ENCODE measurements around the gene IMPA2. TPM values are rescaled to one million over a fixed set of nuclear protein-coding genes. Genes with fewer than 3 reads are reported as not detected.
"Not testable (repeated sequence)": the region's sequence is repeated elsewhere in the genome, so short reads cannot be mapped to it uniquely, and the experiment has no call there.

The IMPA2 gene
- total and polyA plus RNA-seq, 2 experiments from 2014 or later = 8.1 to 13.0 TPM

DNA sequence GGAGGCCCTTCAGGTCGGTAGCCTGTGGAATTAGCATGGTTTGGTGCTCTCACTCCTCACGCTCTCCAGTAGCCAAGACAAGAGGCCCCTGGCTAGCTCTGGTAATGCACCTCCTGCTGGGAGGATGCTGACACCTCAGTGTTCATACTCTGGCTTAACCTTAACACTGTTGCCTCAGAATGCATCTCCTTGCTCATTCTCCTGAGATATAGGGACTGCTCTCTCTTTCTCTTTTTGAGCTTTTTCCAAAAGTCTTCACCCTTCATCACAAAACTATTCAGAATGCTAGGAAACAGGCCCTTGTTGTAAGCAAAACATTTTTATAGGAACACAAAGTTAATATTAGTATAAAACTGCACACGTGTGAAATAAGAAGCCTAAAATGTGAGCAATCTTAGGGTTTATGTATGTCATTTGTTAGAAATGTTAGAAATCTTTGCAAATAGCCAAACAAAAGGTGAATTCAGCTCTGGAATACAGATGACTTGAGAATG, 17.3 kb upstream of the IMPA2 start:
- Histone ChIP-seq H3K27me3 (replicated peaks; ENCODE audit: insufficient read depth) (no peaks in the 10 kb centered on the region), H3F3A (ENCODE audit: insufficient read depth) (peaks cover 12% of the 10 kb centered on the region), H4K20me1 (ENCODE audit: insufficient read depth) (no peaks in the 10 kb centered on the region), H3K79me2 (ENCODE audit: insufficient read depth) (no peaks in the 10 kb centered on the region), H3K4me3 (no peak overlapping the region), H3K4me1 (ENCODE audit: insufficient read depth) (peaks cover 23% of the 10 kb centered on the region), H2AFZ (peak overlapping the region; percentile 44), H3K9me2 (ENCODE audit: insufficient read depth) (no peaks in the 10 kb centered on the region), H3K36me3 (ENCODE audit: low read depth) (no peaks in the 10 kb centered on the region), H3K4me2 (ENCODE audit: unreplicated experiment) (peak overlapping the region; percentile 27), H3K27ac (peak overlapping the region; percentile 80), H3K9ac (peak overlapping the region; percentile 50), H3K9me3 (ENCODE audit: low read depth) (no peaks in the 10 kb centered on the region)
- TF ChIP-seq EZH2phosphoT487 (IDR thresholded peaks at IDR 0.05; ENCODE audit: insufficient read depth, low read depth) = no peak
- no peak for TF ChIP-seq EZH2 (IDR thresholded peaks at IDR 0.05; ENCODE audit: insufficient read depth, poor library complexity, severe bottlenecking)
- in situ Hi-C loops (cut with MboI) = no loop called here
- peak; percentile 85 for DNase-seq
- WGBS, 2 experiments (ENCODE audit: low coverage in 1 of 2, low lambda C conversion rate in 2 of 2, missing lambda C conversion rate in 2 of 2) = 28 to 31% methylated on average over 3 of the region's 3 CpGs

DNA sequence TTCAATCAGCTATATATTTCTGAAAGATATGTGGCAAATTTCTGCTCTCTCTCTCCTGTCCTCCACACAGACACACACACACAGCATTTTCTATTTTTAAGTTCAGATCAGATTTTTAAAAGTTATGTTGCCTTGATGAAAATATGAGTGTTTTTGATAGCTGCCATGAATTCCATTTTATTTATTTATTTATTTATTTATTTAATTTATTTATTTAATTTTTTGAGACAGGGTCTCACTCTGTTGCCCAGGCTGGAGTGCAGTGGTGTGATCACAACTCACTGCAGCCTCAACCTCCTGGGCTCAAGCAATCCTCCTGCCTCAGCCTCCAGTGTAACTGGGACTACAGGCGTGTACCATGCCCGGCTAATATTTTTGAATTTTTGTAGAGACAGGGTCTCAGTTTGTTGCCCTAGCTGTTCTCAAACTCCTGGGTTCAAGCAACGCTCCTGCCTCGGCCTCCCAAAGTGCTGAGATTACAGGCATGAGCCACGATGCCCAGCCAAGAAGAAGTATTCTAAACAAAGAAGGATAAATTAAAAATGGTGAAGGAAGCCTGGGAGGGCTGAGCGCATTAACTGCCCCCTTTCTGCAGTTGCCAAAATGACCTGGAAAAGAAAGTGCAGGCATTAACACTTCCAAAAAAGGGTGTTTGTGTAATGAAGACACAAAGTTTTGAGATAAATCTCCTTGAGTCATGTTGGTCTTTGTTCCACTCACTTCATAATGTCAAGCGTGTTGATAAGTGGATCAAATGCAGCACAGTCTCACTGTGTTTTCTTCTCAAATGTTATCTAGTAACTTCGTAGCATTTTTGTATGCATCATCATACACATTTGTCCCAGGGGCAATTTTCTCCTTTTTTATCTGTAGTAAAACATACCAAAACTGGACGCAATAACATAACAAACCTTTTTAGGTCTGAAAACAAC, 11.1 kb upstream of the IMPA2 start:
- no peak overlapping the region for H2AFZ ChIP-seq
- no peak for TF ChIP-seq EZH2phosphoT487 (IDR thresholded peaks at IDR 0.05; ENCODE audit: insufficient read depth, low read depth)
- no peak for TF ChIP-seq EZH2 (IDR thresholded peaks at IDR 0.05; ENCODE audit: insufficient read depth, poor library complexity, severe bottlenecking)
- no peak overlapping the region for H3K4me2 ChIP-seq (ENCODE audit: unreplicated experiment)

DNA sequence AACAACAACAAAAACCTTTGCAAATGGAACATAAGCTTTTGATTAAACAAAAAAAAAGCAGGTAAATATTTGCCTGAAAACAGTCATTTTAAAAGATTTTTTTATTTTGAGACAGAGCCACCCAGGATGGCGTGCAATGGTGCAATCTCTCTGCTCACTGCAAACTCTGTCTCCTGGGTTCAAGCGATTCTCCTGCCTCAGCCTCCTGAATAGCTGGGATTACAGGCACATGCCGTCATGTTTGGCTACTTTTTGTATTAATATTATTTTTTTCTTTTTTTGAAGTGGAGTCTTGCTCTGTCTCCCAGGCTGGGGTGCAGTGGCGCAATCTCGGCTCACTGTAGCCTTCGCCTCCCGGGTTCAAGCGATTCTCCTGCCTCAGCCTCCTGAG, 10.5 kb upstream of the IMPA2 start:
- H3K27ac ChIP-seq; H3K27me3 ChIP-seq (replicated peaks; ENCODE audit: insufficient read depth); H3K9me3 ChIP-seq (ENCODE audit: low read depth); H3F3A ChIP-seq (ENCODE audit: insufficient read depth); H3K4me1 ChIP-seq (ENCODE audit: insufficient read depth); H3K9me2 ChIP-seq (ENCODE audit: insufficient read depth); H3K9ac ChIP-seq; H3K4me3 ChIP-seq; H3K36me3 ChIP-seq (ENCODE audit: low read depth); H3K4me2 ChIP-seq (ENCODE audit: unreplicated experiment); H2AFZ ChIP-seq; H3K79me2 ChIP-seq (ENCODE audit: insufficient read depth); H4K20me1 ChIP-seq (ENCODE audit: insufficient read depth); in situ Hi-C loops (cut with MboI); DNase-seq: not testable (repeated sequence)
- WGBS, 2 experiments (ENCODE audit: low coverage in 1 of 2, low lambda C conversion rate in 2 of 2, missing lambda C conversion rate in 2 of 2) = 97 to 98% methylated on average over 8 of the region's 8 CpGs

More for the DNA sequence above, 11.1 kb upstream of the IMPA2 start:
- DNase-seq = no peak
- Histone ChIP-seq H3K4me3 (no peak overlapping the region), H3K9ac (no peak overlapping the region), H3F3A (ENCODE audit: insufficient read depth) (no peaks in the 10 kb centered on the region), H4K20me1 (ENCODE audit: insufficient read depth) (no peaks in the 10 kb centered on the region), H3K36me3 (ENCODE audit: low read depth) (no peaks in the 10 kb centered on the region), H3K79me2 (ENCODE audit: insufficient read depth) (no peaks in the 10 kb centered on the region), H3K27me3 (replicated peaks; ENCODE audit: insufficient read depth) (no peaks in the 10 kb centered on the region), H3K9me2 (ENCODE audit: insufficient read depth) (no peaks in the 10 kb centered on the region), H3K27ac (no peak overlapping the region), H3K4me1 (ENCODE audit: insufficient read depth) (no peaks in the 10 kb centered on the region), H3K9me3 (ENCODE audit: low read depth) (no peaks in the 10 kb centered on the region)
- WGBS, 2 experiments (ENCODE audit: low coverage in 1 of 2, low lambda C conversion rate in 2 of 2, missing lambda C conversion rate in 2 of 2) = 92 to 94% methylated on average over 9 of the region's 9 CpGs
- in situ Hi-C loops (cut with MboI) = no loop called here

DNA sequence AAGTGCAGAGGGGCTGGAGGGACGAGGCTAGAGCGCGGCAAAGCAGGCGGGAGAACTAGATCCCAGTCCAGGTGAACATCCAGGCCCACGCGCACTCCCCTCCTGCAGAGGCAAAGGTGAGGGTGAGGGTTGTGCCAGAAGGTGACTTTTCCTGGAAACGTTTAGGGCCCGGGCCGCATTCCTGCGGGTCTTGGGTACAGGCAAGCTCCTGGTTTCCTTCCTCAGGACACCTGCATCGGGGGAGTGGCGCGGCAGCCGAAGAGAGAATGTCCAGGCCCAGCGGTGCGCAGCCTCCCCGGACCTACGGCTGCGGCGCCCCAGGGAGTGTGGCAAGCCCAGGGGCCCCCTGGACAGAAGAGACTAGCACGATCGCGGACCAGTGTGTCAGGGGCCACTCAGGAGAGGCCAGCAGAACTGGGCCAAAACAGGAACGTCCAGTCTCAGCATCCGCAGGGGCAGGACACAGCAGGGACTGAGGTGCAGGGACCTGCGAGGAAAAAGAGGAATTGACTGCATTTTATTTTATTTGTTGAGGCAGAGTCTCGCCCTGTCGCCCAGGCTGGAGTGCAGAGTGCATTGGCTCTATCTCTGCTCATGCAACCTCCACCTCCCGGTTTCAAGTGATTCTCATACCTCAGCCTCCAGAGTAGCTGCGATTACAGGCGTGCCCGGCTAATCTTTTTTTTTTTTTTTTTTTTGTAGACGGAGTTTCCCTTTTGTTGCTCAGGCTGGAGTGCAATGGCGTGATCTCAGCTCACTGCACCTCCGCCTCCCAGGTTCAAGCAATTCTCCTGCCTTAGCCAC, 8.7 kb upstream of the IMPA2 start:
- no peaks in the 10 kb centered on the region for H3K79me2 ChIP-seq (ENCODE audit: insufficient read depth)
- WGBS, 2 experiments (ENCODE audit: low coverage in 1 of 2, low lambda C conversion rate in 2 of 2, missing lambda C conversion rate in 2 of 2) = 80 to 81% methylated on average over 31 to 35 of the region's 35 CpGs
- no peaks in the 10 kb centered on the region for H3K36me3 ChIP-seq (ENCODE audit: low read depth)
- no peak for DNase-seq
- no peaks in the 10 kb centered on the region for H4K20me1 ChIP-seq (ENCODE audit: insufficient read depth)
- TF ChIP-seq EZH2 (IDR thresholded peaks at IDR 0.05; ENCODE audit: insufficient read depth, poor library complexity, severe bottlenecking) (no peak), EZH2phosphoT487 (IDR thresholded peaks at IDR 0.05; ENCODE audit: insufficient read depth, low read depth) (no peak)
- H3K4me2 ChIP-seq (ENCODE audit: unreplicated experiment) = no peak overlapping the region
- H3K4me1 ChIP-seq (ENCODE audit: insufficient read depth) = no peaks in the 10 kb centered on the region; the same call in 1 of the 2 replicates
- no peak overlapping the region for H3K9ac ChIP-seq
- no peak overlapping the region for H3K27ac ChIP-seq
- in situ Hi-C loops (cut with MboI) = no loop called here
- H2AFZ ChIP-seq = no peak overlapping the region
- no peaks in the 10 kb centered on the region for H3K9me2 ChIP-seq (ENCODE audit: insufficient read depth)
- no peaks in the 10 kb centered on the region for H3K9me3 ChIP-seq (ENCODE audit: low read depth)
- H3K4me3 ChIP-seq = no peak overlapping the region
- no peaks in the 10 kb centered on the region for H3K27me3 ChIP-seq (replicated peaks; ENCODE audit: insufficient read depth)
- no peaks in the 10 kb centered on the region for H3F3A ChIP-seq (ENCODE audit: insufficient read depth)
